WI38 (cell line): ENCODE results near the gene FAM83F.

Experiments
- H3K4me3 ChIP-seq: 2 replicates; pipeline ENCODE4 v1.5.1; 2011; ENCODE audit warnings: low read depth, mild to moderate bottlenecking, control low read depth, low read length
- TF ChIP-seq, protein P1 (sequence below): IDR thresholded peaks from 2 replicates; pipeline ENCODE4 v1.5.1; 2012; ENCODE audit warnings: low read depth, mild to moderate bottlenecking, control low read depth, low read length

The FAM83F gene

DNA sequence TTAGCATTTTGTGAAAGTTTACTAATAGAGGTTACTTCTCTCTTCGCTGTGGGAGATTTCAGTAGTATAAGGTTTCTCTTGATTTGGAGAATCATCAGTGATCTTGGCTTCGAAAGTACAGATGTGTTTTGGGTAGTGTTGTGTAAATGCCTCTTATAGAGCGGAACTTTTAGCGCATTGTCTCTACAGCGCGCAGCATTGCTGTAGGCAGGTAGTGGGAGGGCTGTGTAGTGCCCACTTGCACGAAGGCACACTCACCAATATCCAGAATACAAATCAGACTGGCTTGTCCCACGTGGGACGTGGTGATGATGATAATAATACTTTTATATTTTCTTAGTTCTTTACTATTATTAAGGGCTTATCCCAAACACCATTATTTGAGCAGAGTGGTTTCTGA lies 51.4 kb downstream of the FAM83F start:
- no peak overlapping the region for H3K4me3 ChIP-seq
- TF ChIP-seq, protein P1, sequence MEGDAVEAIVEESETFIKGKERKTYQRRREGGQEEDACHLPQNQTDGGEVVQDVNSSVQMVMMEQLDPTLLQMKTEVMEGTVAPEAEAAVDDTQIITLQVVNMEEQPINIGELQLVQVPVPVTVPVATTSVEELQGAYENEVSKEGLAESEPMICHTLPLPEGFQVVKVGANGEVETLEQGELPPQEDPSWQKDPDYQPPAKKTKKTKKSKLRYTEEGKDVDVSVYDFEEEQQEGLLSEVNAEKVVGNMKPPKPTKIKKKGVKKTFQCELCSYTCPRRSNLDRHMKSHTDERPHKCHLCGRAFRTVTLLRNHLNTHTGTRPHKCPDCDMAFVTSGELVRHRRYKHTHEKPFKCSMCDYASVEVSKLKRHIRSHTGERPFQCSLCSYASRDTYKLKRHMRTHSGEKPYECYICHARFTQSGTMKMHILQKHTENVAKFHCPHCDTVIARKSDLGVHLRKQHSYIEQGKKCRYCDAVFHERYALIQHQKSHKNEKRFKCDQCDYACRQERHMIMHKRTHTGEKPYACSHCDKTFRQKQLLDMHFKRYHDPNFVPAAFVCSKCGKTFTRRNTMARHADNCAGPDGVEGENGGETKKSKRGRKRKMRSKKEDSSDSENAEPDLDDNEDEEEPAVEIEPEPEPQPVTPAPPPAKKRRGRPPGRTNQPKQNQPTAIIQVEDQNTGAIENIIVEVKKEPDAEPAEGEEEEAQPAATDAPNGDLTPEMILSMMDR: no peak

- TF ChIP-seq, protein P1: no peak
- no peak overlapping the region for H3K4me3 ChIP-seq
These were observed 55.5 kb downstream of the FAM83F start for GRCh38 chr22:40050258-40050657.

DNA sequence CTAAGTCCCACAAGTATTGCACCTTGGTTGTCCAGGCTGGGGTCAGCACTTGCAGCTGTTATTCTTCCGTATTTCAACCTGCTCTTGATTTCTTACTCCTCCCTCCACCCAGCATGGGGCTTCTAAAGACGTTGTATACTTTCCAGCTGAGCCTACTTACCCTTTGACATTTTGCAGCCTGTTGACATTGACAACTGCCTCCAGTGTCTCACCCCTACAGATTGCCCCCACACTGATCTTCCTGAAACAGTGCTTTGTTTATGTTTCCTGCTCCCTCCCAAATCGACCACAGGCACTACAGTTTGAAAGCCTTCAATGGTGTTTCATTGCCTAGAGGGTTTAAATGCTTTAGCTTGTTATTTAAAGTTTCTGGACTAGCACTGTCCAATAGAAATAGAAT lies 56.6 kb downstream of the FAM83F start:
- TF ChIP-seq, protein P1: no peak
- H3K4me3 ChIP-seq: no peak overlapping the region

- TF ChIP-seq, protein P1: no peak
These were observed 58.7 kb downstream of the FAM83F start for GRCh38 chr22:40053460-40053859.

GRCh38 chr22:40054486-40054885 lies 59.7 kb downstream of the FAM83F start:
- H3K4me3 ChIP-seq: no peak overlapping the region
- TF ChIP-seq, protein P1: no peak

More at GRCh38 chr22:40053460-40053859, 58.7 kb downstream of the FAM83F start:
- H3K4me3 ChIP-seq: no peak overlapping the region

- TF ChIP-seq, protein P1: no peak
- H3K4me3 ChIP-seq: no peak overlapping the region
These were observed 60.6 kb downstream of the FAM83F start for GRCh38 chr22:40055143-40055883.

GRCh38 chr22:40056154-40056553 lies 61.4 kb downstream of the FAM83F start:
- H3K4me3 ChIP-seq: no peak overlapping the region
- TF ChIP-seq, protein P1: no peak
